ENCODE data around the gene CDH13.

Gene CDH13

GRCh38 chr16:83403761-83404160 lies 777.0 kb downstream of the CDH13 start:
- no peak for DNase-seq (ENCODE audit: low read depth, low spot score)

- no peak for DNase-seq (ENCODE audit: low read depth, low spot score)
Observed at GRCh38 chr16:83404261-83404660, 777.5 kb downstream of the CDH13 start.

DNA sequence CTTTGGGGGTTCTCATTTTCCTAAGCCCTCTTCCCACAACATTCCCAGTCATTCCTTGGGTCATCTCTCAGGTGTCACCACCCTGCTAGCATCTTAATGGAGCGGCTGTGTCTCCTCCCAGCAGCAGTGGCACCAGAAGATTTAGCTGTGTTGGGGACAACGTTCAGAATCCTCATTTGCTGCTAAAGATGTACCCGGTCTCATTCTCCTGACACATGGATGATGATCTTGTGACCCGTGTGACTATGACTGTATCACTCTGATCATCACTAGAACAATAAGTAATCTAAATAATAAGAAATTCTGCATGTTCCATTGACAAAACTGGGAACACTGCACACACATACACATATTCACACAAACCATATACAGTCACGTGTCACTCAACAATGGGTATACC lies 781.2 kb downstream of the CDH13 start:
- DNase-seq (ENCODE audit: low read depth, low spot score), result no peak

DNA sequence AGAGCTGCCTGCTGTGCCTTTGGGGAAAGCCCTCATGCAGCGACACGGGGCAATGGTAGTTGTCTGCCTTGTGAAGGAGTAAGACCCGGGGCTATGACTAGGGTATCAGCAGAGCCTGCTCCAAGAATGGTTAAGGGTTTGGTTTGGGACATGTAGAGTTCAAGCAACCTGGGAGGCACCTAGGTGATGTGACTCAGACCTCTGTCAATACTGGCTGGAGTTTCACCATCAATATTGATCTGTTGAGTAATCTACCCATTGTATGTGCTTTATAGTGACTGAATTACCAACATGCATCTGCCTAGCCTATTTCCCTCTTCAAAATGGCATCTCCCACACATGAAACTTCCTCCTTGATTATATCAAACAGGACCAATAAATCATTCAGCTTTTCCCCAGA lies 782.6 kb downstream of the CDH13 start:
- DNase-seq (ENCODE audit: low read depth, low spot score), result no peak

DNA sequence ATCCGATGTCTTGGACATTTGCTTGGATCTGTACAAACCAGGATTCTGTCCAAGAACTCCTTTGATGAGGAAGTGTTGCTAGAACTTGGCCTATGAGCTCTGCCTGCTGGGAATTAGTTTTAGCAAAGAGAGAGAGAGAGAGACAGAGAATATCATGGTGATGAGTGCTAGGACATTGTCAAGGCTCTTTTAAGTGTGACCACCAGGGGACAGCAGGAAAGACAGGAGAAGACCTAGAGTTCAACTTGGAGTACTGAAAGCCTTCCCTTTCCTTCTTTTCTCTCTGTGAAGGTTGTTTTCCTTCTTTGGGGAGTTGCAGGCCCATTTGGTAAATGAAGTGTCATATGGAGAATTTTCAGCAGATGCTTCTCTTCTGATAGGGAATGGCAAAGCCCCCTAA lies 791.8 kb downstream of the CDH13 start:
- no peak for DNase-seq (ENCODE audit: low read depth, low spot score)

GRCh38 chr16:83420206-83420760 lies 793.5 kb downstream of the CDH13 start:
- DNase-seq (ENCODE audit: low read depth, low spot score), result no peak

DNA sequence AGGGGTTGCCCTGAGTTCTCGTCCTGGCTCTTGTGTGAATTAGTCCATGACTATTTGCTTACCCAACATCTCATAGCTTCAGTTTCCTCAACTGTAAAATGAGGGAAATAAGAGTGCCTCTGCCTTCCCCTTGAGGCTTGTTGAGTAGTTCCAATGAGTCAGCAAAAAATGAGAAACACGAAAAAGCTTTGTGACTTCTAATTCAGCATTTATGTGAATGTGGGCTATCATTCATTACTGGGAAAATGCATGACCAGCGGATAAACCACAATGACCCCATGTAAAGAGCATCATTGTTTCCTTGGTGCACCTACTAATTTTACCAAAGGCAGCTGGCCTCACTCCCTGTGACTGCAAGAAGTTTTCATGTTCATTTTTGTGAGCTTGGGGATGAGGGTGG lies 806.4 kb downstream of the CDH13 start:
- no peak for DNase-seq (ENCODE audit: low read depth, low spot score)

DNA sequence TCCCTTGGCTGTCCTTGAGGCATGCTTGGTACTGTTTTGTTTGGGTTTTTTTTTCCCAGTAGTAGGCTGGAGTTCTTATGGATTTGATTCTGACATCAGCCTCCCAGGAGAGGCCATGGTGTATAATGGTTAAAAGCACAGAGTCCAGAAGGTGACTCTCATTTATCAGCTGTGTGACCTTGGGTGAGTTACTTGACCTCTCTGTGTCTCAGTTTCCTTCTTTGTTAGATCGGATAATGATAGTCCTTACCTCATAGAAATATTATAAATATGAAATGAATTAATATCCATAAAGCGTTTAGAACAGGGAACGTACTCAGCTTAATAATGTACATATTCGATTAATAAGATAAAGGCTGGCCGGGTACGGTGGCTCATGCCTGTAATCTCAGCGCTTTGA lies 810.3 kb downstream of the CDH13 start:
- no peak for DNase-seq (ENCODE audit: low read depth, low spot score)

GRCh38 chr16:83438326-83438725 lies 811.6 kb downstream of the CDH13 start:
- DNase-seq (ENCODE audit: low read depth, low spot score), result no peak

DNA sequence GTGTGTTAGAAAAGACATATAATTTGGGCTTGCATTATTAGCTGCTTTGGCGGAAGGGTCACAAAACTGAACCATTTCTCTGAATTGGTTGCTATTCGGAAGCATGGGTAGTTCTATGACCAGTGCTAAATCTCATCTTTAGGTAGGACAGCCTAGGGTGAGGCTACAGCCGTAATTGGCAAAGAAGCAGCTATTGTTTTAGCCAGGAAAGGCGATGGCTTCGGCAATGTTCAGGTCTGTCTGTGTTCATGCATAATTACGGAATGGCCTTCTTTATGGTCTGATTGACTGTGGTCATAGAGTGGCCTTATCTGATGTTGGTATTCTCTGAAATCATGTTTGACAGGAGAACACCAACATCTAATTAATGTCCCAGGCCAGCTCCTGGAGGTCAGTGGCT lies 812.6 kb downstream of the CDH13 start:
- DNase-seq (ENCODE audit: low read depth, low spot score), result no peak

DNA sequence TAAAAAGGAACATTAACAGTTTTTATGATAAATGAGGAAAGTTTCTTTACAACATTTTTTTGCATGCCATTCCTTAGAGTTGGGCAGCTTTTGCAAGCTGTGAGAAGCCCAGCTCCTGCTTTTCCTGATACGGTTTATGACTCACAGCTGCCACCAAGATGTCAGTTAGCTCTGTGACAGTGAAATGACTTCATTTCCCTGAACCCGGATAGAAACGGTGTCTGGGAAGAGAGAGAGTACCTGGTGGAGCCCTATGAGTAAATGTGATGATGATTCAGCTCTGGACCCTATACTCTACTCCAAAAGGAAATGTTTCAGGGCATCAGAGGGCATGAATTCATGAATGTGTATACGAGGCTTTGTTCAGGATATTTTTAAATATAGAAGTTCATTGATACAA lies 814.7 kb downstream of the CDH13 start:
- no peak for DNase-seq (ENCODE audit: low read depth, low spot score)

GRCh38 chr16:83443972-83444371 lies 817.2 kb downstream of the CDH13 start:
- no peak for DNase-seq (ENCODE audit: low read depth, low spot score)

DNA sequence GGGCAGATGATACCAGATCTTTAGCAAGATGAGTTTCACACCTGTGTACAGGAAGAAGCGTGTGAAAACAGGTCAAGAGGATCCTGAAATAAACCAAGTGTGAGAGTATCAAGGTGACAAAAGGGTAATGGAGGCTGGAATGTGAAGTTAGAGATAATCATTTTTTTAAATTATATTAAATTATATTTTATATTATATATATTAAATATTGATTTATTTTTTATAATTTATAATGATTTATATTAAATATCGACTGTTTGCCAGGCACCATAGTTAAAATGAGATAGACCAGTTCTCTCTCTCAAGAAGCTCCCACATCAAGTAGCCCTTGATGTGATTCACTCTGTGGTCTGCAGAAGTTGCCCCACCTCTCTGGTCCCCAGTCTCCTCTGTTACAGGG lies 820.8 kb downstream of the CDH13 start:
- DNase-seq (ENCODE audit: low read depth, low spot score), result no peak

DNA sequence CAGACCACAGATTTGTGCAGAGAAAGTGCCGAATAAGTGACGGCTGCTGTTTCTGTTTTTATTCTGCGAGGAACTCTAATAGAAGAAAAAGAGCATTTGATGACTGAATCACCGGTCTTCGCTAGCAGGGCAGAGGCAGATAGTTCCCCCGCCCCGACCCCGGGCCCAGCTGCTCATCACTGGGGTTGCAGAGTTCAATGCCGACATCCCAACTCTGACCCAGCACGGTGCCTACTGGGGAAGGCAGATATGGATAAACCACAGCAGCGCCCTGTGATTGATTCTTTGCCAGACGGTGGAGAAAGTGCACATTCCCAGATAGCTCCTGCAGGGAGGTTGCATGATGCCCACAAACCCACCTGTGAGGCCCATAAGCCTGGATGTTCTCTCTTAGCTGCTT lies 823.1 kb downstream of the CDH13 start:
- no peak for DNase-seq (ENCODE audit: low read depth, low spot score)

- no peak for DNase-seq (ENCODE audit: low read depth, low spot score)
Observed at GRCh38 chr16:83453977-83454376, 827.2 kb downstream of the CDH13 start.

- DNase-seq (ENCODE audit: low read depth, low spot score), result no peak
Observed at GRCh38 chr16:83455716-83456115, 828.9 kb downstream of the CDH13 start.

DNA sequence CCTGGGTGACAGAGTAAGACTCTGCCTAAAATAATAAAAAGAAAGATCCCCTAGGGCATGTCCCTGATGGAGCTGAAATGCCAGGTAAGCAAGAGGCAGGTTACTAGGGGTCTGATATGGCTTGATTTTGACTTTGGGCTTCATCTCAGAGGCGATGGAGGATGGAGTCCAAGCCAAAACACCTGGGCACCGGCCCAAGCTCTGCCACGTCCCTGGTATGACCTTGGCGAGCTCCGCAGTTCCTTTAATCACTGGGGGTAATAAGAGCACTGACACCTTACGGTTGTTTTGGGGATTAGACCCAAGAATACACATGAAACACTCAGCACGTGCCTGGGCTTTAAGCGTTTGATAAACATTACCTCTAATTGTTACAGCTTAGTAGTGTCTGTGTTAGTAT lies 830.2 kb downstream of the CDH13 start:
- no peak for DNase-seq (ENCODE audit: low read depth, low spot score)

GRCh38 chr16:83458612-83459011 lies 831.8 kb downstream of the CDH13 start:
- DNase-seq (ENCODE audit: low read depth, low spot score), result no peak

GRCh38 chr16:83464991-83465390 lies 838.2 kb downstream of the CDH13 start:
- no peak for DNase-seq (ENCODE audit: low read depth, low spot score)

GRCh38 chr16:83470416-83470815 lies 843.6 kb downstream of the CDH13 start:
- DNase-seq (ENCODE audit: low read depth, low spot score), result no peak

GRCh38 chr16:83472776-83473501 lies 846.2 kb downstream of the CDH13 start:
- no peak for DNase-seq (ENCODE audit: low read depth, low spot score)

DNA sequence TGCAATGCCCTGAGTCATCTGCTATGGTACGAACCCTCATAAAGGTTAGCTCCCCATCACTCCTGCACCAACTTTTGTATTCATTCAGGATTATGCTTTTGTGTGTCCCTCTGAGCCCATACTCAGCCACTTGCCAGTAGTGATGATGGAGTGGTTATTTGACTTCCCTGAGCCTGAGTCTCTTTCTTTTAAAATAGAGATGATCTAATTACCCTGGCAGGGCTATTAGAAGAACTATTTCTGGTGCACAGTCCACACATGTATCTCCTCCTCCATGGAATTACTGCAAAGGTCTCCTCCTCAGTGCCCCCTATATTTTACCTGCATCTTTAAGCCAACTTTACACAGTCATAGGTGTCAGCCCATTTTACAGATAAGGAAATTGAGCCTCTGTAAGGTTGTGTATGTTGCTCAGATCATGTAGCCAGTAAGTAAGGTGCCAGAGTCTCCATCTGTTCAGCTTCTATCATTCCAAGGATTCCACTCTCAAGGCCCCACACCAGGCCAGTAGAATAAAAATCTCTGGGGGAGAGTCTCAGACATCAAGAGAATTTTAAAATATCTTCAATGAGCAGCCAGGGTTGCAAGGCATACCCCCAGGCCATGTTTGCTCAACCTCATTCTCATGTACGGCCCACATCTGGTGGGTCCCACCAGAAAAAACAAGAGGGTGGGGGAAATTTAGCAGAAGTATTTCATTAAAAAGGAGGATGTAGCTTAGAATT lies 847.3 kb downstream of the CDH13 start:
- DNase-seq (ENCODE audit: low read depth, low spot score), result no peak

- DNase-seq (ENCODE audit: low read depth, low spot score), result no peak
Observed at GRCh38 chr16:83475108-83475507, 848.3 kb downstream of the CDH13 start.

All from brain pericyte (primary cell).